HepG2 (cell line): ENCODE measurements around the gene AJUBA. TPM values are rescaled to one million over a fixed set of nuclear protein-coding genes. Genes with fewer than 3 reads are reported as not detected.

Source experiments
- ATF7-NPFF ChIP-seq: sonication (generic); formaldehyde crosslinking; IDR thresholded peaks from 2 replicates; pipeline ENCODE4 v1.8.1; 2023; ENCODE audit warnings: mild to moderate bottlenecking, low read depth, missing genetic modification reagents, moderate library complexity
- ATM ChIP-seq: fragments of 450-650 bp; IDR thresholded peaks from 2 replicates; pipeline ENCODE4 v1.7.1; 2017; ENCODE audit warnings: mild to moderate bottlenecking, borderline replicate concordance
- CBFB ChIP-seq: sonication (generic); formaldehyde crosslinking; IDR thresholded peaks from 2 replicates; pipeline ENCODE4 v1.4.0; 2020; ENCODE audit warnings: missing genetic modification reagents
- HDAC6 ChIP-seq: fragments of 200-600 bp; sonication (generic); IDR thresholded peaks from 2 replicates; pipeline ENCODE4 v1.7.0; 2017; ENCODE audit warnings: mild to moderate bottlenecking, antibody characterized with exemption, low read length, low read depth
- NFE2 ChIP-seq: sonication (generic); formaldehyde crosslinking; IDR thresholded peaks from 2 replicates; pipeline ENCODE4 v1.4.0; 2020; ENCODE audit warnings: missing genetic modification reagents
- RXRB ChIP-seq: IDR thresholded peaks from 2 replicates; pipeline ENCODE4 v1.6.1; 2016; ENCODE audit warnings: borderline replicate concordance, missing genetic modification reagents, missing compliant biosample characterization
- TARDBP ChIP-seq: sonication (generic); formaldehyde crosslinking; IDR thresholded peaks from 2 replicates; pipeline ENCODE4 v1.8.0; 2022; ENCODE audit warnings: mild to moderate bottlenecking, missing genetic modification reagents
- U2AF2 ChIP-seq: fragments of 200-400 bp; formaldehyde crosslinking; IDR thresholded peaks from 2 replicates; pipeline ENCODE4 v1.6.1; 2017; ENCODE audit warnings: low read depth, mild to moderate bottlenecking, low read length
- ZNF180 ChIP-seq: sonication (generic); formaldehyde crosslinking; IDR thresholded peaks from 2 replicates; pipeline ENCODE4 v1.4.0; 2020; ENCODE audit warnings: low read depth, missing genetic modification reagents, borderline replicate concordance
- ZNF33A ChIP-seq: sonication (generic); formaldehyde crosslinking; IDR thresholded peaks from 2 replicates; pipeline ENCODE4 v1.5.1; 2020; ENCODE audit warnings: missing genetic modification reagents, mild to moderate bottlenecking, moderate library complexity, borderline replicate concordance
- ZNF547 ChIP-seq: sonication (generic); formaldehyde crosslinking; IDR thresholded peaks from 2 replicates; pipeline ENCODE4 v1.5.1; 2020; ENCODE audit warnings: mild to moderate bottlenecking, missing genetic modification reagents
- ZNF746 ChIP-seq: sonication (generic); formaldehyde crosslinking; IDR thresholded peaks from 2 replicates; pipeline ENCODE4 v1.8.0; 2022; ENCODE audit warnings: mild to moderate bottlenecking, missing genetic modification reagents
- ZNF775 ChIP-seq: sonication (generic); formaldehyde crosslinking; IDR thresholded peaks from 2 replicates; pipeline ENCODE4 v1.4.0; 2020; ENCODE audit warnings: missing genetic modification reagents, mild to moderate bottlenecking, moderate library complexity, borderline replicate concordance
- polyA plus RNA-seq, 8 experiments: library from polyadenylated mRNA; depleted of rRNA in 3 of 8; stranded (reverse) in 7 of 8; unstranded in 1 of 8; fragments of >200 nt; fragmentation: Illumina TruSeq in 4 of 8; extraction: Trizol in 4 of 8; gene quantifications; 2 replicates each; pipeline versions ENCODE4 v1.2.1 to v1.2.3, GENCODE V29; 2011 to 2016; ENCODE audit warnings: low read depth in 4 of 8, missing spikeins in 1 of 8, mixed read lengths in 1 of 8; ENCODE audit not compliant: insufficient read depth in 1 of 8
- total RNA-seq, 5 experiments: library from RNA; depleted of rRNA; stranded (reverse); fragments of >200 nt; fragmentation: Illumina TruSeq; extraction: Trizol; gene quantifications; 2 replicates each; pipeline ENCODE4 v1.2.3, GENCODE V29; 2016; ENCODE audit warnings: low read depth in 1 of 5
- TF ChIP-seq, protein P1 (sequence below): IDR thresholded peaks from 2 replicates; pipeline ENCODE4 v1.6.1; 2016; ENCODE audit warnings: low read depth, missing genetic modification reagents, missing compliant biosample characterization
- TF ChIP-seq, protein P2 (sequence below): sonication (generic); formaldehyde crosslinking; IDR thresholded peaks from 2 replicates; pipeline ENCODE4 v1.4.0; 2020; ENCODE audit warnings: mild to moderate bottlenecking, low read depth, missing genetic modification reagents
- TF ChIP-seq, protein P3 (sequence below): sonication (generic); formaldehyde crosslinking; IDR thresholded peaks from 2 replicates; pipeline ENCODE4 v1.4.0; 2020; ENCODE audit warnings: missing genetic modification reagents, borderline replicate concordance
- TF ChIP-seq, protein P4 (sequence below): sonication (generic); formaldehyde crosslinking; conservative IDR thresholded peaks from 2 replicates; pipeline ENCODE4 v1.4.0; 2020; ENCODE audit warnings: mild to moderate bottlenecking, missing genetic modification reagents, moderate library complexity

AJUBA gene
- total and polyA plus RNA-seq, 2 of the 13 experiments (the other 11 are each of a cell fraction or from before 2014, with no cell fraction given), result 157 to 241 TPM

DNA sequence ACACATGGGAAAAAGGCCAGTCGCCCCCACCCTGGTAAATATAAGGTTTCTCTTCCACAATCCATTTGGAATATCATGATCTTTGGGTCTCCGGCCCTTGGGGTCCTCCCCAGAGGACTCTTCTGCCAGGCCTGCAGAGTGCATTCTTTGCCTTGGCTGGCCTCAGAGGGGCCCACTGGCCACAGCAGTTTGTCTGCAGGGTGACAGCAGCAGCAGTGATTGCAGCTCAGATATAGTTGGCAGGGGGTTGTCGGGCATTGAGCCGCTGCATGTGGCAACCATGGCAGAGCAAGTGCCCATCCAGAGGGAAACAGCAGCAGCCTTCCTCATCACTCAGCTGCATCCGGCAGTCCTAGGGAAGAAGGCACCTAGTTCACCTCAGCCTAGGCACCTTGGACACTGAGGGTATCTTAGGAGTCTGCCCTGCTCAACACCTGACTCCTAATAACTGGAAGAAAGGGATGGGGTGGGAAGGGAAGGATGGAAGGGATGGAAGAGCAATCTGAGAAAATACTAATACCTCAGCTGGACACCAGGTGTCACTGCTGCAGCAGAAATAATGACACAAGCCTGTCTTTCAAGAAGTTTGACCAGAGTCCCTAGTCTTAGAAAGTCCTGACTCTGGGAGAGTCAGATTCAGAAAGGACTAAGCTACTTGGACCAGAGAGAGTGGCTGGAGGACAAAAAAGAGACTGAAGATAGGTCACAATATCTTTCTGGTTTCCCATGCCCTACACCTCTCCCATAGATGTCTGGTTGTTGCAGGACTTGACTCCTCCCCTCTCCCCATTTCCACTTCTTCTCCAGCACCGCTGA lies 8.9 kb downstream of the AJUBA start (continued):
- TF ChIP-seq TARDBP (CRISPR knock-in tag), result no peak
- no peak for TF ChIP-seq NFE2
- TF ChIP-seq, protein P1, sequence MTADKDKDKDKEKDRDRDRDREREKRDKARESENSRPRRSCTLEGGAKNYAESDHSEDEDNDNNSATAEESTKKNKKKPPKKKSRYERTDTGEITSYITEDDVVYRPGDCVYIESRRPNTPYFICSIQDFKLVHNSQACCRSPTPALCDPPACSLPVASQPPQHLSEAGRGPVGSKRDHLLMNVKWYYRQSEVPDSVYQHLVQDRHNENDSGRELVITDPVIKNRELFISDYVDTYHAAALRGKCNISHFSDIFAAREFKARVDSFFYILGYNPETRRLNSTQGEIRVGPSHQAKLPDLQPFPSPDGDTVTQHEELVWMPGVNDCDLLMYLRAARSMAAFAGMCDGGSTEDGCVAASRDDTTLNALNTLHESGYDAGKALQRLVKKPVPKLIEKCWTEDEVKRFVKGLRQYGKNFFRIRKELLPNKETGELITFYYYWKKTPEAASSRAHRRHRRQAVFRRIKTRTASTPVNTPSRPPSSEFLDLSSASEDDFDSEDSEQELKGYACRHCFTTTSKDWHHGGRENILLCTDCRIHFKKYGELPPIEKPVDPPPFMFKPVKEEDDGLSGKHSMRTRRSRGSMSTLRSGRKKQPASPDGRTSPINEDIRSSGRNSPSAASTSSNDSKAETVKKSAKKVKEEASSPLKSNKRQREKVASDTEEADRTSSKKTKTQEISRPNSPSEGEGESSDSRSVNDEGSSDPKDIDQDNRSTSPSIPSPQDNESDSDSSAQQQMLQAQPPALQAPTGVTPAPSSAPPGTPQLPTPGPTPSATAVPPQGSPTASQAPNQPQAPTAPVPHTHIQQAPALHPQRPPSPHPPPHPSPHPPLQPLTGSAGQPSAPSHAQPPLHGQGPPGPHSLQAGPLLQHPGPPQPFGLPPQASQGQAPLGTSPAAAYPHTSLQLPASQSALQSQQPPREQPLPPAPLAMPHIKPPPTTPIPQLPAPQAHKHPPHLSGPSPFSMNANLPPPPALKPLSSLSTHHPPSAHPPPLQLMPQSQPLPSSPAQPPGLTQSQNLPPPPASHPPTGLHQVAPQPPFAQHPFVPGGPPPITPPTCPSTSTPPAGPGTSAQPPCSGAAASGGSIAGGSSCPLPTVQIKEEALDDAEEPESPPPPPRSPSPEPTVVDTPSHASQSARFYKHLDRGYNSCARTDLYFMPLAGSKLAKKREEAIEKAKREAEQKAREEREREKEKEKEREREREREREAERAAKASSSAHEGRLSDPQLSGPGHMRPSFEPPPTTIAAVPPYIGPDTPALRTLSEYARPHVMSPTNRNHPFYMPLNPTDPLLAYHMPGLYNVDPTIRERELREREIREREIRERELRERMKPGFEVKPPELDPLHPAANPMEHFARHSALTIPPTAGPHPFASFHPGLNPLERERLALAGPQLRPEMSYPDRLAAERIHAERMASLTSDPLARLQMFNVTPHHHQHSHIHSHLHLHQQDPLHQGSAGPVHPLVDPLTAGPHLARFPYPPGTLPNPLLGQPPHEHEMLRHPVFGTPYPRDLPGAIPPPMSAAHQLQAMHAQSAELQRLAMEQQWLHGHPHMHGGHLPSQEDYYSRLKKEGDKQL (CRISPR knock-in tag), result no peak
- no peak for TF ChIP-seq HDAC6
- TF ChIP-seq, protein P2, sequence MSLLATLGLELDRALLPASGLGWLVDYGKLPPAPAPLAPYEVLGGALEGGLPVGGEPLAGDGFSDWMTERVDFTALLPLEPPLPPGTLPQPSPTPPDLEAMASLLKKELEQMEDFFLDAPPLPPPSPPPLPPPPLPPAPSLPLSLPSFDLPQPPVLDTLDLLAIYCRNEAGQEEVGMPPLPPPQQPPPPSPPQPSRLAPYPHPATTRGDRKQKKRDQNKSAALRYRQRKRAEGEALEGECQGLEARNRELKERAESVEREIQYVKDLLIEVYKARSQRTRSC (CRISPR knock-in tag), result no peak
- peak; percentile 49; the same call in 1 of the 2 replicates for TF ChIP-seq CBFB
- no peak for TF ChIP-seq U2AF2
- peak; percentile 67 for TF ChIP-seq RXRB
- TF ChIP-seq, protein P3, sequence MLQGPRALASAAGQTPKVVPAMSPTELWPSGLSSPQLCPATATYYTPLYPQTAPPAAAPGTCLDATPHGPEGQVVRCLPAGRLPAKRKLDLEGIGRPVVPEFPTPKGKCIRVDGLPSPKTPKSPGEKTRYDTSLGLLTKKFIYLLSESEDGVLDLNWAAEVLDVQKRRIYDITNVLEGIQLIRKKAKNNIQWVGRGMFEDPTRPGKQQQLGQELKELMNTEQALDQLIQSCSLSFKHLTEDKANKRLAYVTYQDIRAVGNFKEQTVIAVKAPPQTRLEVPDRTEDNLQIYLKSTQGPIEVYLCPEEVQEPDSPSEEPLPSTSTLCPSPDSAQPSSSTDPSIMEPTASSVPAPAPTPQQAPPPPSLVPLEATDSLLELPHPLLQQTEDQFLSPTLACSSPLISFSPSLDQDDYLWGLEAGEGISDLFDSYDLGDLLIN (CRISPR knock-in tag), result no peak
- TF ChIP-seq ZNF746 (CRISPR knock-in tag), result no peak
- TF ChIP-seq ZNF33A, result no peak
- peak; percentile 61; the same call in 1 of the 2 replicates for TF ChIP-seq ZNF547
- no peak for TF ChIP-seq ZNF775 (CRISPR knock-in tag)
- no peak for TF ChIP-seq ZNF180 (CRISPR knock-in tag)
- TF ChIP-seq ATM, result no peak
- TF ChIP-seq, protein P4, sequence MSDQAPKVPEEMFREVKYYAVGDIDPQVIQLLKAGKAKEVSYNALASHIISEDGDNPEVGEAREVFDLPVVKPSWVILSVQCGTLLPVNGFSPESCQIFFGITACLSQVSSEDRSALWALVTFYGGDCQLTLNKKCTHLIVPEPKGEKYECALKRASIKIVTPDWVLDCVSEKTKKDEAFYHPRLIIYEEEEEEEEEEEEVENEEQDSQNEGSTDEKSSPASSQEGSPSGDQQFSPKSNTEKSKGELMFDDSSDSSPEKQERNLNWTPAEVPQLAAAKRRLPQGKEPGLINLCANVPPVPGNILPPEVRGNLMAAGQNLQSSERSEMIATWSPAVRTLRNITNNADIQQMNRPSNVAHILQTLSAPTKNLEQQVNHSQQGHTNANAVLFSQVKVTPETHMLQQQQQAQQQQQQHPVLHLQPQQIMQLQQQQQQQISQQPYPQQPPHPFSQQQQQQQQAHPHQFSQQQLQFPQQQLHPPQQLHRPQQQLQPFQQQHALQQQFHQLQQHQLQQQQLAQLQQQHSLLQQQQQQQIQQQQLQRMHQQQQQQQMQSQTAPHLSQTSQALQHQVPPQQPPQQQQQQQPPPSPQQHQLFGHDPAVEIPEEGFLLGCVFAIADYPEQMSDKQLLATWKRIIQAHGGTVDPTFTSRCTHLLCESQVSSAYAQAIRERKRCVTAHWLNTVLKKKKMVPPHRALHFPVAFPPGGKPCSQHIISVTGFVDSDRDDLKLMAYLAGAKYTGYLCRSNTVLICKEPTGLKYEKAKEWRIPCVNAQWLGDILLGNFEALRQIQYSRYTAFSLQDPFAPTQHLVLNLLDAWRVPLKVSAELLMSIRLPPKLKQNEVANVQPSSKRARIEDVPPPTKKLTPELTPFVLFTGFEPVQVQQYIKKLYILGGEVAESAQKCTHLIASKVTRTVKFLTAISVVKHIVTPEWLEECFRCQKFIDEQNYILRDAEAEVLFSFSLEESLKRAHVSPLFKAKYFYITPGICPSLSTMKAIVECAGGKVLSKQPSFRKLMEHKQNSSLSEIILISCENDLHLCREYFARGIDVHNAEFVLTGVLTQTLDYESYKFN, result no peak; the same call in 1 of the 2 replicates
- no peak for TF ChIP-seq ATF7-NPFF (CRISPR knock-in tag)
